Measurements from ENCODE around the gene SLIT1.

DNA sequence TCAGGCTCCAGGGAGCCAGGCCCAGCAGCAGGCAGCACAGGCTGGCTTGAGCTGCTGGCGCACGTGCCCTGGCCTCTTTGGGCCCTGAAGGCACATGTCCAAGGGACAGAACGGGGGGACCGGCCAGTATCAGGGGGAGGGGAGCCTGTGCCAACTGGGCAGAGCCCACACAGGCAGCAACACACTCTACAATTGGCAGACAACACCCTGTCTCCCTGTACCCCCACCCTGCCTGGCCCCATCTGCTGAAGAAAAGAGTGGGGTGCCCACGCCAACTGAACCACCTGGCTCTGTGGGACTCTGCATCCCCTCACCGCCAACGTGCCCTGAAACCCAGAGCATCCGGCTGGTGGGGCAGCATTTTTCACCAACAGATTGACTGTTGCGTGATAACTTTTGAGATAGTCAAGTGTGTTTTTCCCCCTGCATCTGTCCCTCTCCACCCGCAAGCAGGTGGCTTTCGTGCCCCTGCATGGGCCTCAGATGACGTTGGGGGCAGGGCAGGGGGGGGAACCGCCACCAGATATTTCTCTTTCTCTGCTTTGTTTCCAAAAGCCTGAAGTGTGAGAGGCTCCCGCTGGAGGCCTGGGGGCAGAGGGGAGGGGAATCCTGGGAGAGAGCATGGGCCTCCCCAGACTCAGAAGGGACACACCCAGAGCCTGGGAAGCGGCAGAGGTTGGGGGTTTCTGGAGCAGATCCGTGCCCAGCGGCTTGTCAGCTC, 21.8 kb downstream of the SLIT1 start:
- TF ChIP-seq CTCF (IDR thresholded peaks at IDR 0.05) (no peak), POLR2A (IDR thresholded peaks at IDR 0.05) (no peak)

Data from testis (tissue), 2 donors.